ENCODE measurements around the gene NLRC4.
"Not testable (repeated sequence)": the region's sequence is repeated elsewhere in the genome, so short reads cannot be mapped to it uniquely, and the experiment has no call there.

The NLRC4 gene

GRCh38 chr2:32246911-32247310 is 17.8 kb downstream of the NLRC4 start:
- no peak for DNase-seq

GRCh38 chr2:32242331-32242730 is 22.4 kb downstream of the NLRC4 start:
- DNase-seq: no peak

GRCh38 chr2:32237996-32238395 is 26.7 kb downstream of the NLRC4 start:
- no peak for DNase-seq

DNA sequence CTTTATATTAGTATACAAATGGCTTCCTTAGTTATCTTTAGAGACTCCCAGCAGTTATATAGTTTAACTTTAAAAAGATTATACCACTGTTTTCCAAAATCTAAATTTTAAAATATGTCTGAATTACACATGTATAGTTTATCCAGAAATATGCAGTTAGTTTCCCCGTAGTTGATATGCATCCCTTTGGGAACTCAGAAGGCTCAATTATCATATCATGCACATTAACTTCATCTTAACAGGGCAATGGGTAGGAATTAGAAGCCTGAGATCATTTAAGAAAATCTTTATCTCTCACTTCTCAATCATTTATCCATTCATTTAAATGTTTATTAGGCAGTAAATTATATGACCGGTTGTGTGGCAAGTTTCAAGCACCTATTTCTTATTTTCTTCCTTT is 27.2 kb downstream of the NLRC4 start:
- DNase-seq: no peak

DNA sequence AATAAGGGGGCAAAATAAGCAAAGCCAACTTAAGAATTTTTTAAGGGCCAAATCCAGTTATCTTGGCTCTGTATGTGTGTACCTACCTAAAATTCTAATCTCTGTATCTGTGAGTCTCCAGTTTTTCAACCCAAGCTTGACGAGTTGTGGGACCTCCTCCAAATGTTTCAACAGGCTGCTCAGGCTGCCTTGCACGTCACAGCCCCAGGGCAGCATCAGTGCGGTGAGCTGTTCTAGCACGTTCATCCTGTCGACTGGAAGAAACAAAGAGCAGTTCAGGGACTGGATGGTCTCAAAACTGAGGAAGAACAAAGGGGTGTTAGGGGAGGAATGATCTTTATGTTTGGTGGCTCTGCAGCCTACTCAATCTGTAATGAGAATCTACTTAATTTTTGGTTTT is 29.4 kb downstream of the NLRC4 start:
- DNase-seq: no peak

GRCh38 chr2:32231959-32232358 is 32.7 kb downstream of the NLRC4 start:
- DNase-seq: no peak

DNA sequence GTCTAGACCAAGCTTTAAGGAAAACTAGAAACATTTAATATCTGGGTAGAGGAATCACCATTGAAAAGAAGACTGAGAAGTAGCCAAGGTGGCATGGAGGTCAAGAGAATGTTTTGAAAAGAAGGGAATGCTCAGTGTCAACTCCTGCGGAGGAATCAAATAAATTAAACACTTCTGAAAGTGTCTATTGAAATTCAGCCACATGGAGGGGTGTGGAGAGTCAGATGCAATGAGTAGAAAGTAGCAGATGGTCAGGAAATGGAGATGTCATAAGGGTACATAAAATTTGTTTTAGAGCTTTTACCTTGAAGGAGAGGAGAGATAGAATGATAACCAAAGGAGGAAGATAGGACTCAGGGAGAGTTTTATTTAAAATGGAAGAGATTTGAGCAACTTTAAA is 35.1 kb downstream of the NLRC4 start:
- DNase-seq: no peak

DNA sequence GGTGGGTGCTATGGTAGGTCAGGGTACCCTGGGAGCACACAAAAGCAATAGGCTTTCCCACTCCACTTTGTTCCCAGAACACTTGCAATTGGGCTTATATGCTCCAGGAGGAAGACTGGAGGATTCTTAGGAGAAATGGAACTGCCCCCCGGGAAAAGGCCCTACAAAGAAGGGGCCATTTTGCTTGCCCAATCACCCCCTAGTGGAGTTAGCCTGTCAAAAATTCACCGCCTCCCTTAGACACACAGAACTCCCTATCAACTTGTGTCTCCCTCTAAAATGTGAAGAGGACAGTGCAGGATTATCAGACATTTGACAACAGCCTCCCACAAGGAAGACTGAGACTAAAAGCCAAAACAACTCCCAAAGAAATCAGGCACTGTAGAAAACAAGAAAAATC is 36.5 kb downstream of the NLRC4 start:
- no peak for DNase-seq

GRCh38 chr2:32227492-32227891 is 37.2 kb downstream of the NLRC4 start:
- DNase-seq: no peak

DNA sequence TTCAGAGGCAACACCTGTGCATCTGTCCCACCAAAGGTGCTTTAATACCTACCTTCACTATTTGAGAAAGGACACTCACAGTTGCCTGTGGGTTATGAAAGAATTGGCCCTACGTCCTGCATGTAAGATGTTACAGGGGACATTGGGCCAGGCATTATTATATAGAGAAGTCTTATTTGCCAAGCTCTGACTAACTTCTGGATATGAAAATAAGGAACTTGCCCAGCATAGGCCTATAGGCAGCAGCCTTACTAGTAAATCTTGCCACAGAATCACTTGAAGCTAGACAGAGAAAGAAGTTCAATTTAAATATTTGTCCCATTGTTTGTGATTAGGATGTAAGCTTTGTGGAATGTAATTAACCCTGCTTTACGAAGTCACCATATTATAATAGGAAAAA is 41.7 kb downstream of the NLRC4 start:
- no peak for DNase-seq

DNA sequence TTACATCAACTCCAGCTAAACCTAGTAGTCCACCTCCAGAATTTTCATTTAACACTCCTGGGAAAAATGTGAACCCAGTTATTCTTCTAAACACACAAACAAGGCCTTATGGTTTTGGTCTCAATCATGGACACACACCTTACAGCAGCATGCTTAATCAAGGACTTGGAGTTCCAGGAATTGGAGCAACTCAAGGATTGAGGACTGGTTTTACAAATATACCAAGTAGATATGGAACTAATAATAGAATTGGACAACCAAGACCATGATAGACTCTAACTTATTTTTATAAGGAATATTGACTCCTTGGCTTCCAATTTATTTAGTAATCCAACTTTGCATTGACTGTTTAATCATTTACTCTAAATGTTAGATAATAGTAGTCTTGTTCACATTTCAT is 44.2 kb downstream of the NLRC4 start:
- no peak for DNase-seq

DNA sequence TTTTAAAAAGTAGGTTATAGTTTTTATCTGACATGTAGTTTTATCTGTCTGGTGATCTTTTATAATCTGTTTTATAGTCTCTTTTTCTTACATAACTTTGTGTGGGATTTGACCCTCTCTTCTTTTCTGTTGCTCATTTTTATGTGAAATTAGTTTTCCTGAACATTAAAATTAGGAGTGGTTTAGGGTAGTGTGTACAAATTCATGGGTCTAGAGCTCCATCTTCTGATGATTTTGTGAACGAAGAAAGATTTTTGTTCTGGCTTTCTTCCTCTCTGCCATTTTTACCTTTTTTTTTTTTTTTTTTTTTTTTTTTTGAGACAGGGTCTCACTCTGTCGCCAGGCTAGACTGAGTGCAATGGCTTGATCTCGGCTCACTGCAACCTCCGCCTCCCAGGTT is 52.4 kb downstream of the NLRC4 start:
- no peak for DNase-seq

- DNase-seq: no peak
These were observed 53.8 kb downstream of the NLRC4 start for GRCh38 chr2:32210767-32211408.

DNA sequence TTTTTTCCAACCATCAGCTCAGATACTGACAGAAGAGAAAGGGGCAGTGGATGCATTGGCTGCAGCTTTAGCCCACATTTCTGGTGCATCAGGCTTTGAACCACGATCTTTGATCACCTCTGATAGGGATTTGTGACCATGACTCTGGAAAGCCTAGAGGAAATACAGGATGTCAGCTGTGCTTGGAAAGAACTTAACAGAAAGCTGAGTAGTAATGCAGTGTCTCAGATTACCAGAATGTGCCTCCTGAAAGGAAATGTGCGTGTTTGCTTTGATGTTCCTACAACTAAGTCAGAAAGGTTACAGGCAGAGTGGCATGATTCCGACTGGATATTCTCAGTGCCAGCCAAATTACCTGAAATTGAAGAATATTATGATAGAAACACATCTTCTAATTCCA is 61.3 kb downstream of the NLRC4 start:
- DNase-seq: not testable (repeated sequence)

DNA sequence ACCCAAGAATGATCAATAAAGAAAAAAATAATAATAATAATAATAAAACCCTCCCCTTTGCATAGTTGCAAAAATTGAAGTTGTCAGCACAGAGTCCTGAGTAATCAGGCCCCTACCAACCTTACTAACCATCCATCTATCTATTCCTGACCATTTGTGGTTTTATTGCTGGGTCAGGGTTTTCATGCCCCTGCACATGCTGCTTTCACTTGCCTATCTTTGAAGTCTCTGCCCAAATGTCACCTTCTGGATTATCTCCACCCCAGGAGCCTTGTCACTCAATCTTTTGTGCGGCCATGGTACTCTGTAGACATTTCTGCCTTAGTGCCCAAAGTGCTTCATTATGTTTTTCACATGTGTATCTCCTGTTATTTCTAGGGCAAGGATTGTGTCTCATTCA is 63.9 kb downstream of the NLRC4 start:
- no peak for DNase-seq

GRCh38 chr2:32192418-32192817 is 72.3 kb downstream of the NLRC4 start:
- no peak for DNase-seq

GRCh38 chr2:32189011-32189410 is 75.7 kb downstream of the NLRC4 start:
- no peak for DNase-seq

DNA sequence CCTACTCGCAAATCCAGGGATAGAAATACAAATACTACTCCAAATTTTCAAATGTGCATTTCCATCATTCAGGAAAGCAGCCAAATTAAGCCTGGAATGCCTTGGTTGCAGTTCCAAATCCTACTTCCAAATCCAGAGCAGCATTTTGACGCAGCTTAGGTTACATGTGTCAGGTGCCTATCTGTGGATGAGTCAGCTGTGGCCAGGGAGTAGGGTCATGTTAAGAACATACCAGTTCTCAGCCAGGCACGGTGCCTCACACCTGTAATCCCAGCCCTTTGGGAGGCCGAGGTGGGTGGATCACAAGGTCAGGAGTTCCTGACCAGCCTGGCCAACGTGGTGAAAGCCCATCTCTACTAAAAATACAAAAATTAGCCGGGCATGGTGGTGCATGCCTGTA is 82.0 kb downstream of the NLRC4 start:
- DNase-seq: no peak
